ENCODE results near the gene FAM184A. TPM values are rescaled to one million over a fixed set of nuclear protein-coding genes. Genes with fewer than 3 reads are reported as not detected.

FAM184A gene
- polyA plus RNA-seq, 2 of the 4 experiments (the other 2 are of a cell fraction): 0.06 TPM; not detected in 1

GRCh38 chr6:119037264-119037663 lies 41.2 kb downstream of the FAM184A start:
- ATAC-seq (no peak), FAIRE-seq (no peak), DNase-seq (ENCODE audit: low read depth in 1 of 2, low spot score in 1 of 2) (no peak)
- ChIA-PET POLR2A (no interaction called here), CTCF (no interaction called here)
- Histone ChIP-seq H3K27ac (no peak overlapping the region), H3K4me2 (no peak overlapping the region), H3K9me3 (no peaks in the 10 kb centered on the region), H3K4me1 (no peaks in the 10 kb centered on the region), H3K4me3 (no peak overlapping the region)
- TF ChIP-seq GATA3 (IDR thresholded peaks at IDR 0.05; ENCODE audit: borderline replicate concordance): no peak
- TF ChIP-seq NFE2L2 (conservative IDR thresholded peaks at IDR 0.05; ENCODE audit: low read length): no peak

- no peak overlapping the region for H3K27ac ChIP-seq
- H3K9me3 ChIP-seq: no peaks in the 10 kb centered on the region
- H3K4me3 ChIP-seq: no peak overlapping the region
- TF ChIP-seq CTCF (IDR thresholded peaks at IDR 0.05): no peak
- TF ChIP-seq, protein P1, sequence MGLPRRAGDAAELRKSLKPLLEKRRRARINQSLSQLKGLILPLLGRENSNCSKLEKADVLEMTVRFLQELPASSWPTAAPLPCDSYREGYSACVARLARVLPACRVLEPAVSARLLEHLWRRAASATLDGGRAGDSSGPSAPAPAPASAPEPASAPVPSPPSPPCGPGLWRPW (IDR thresholded peaks at IDR 0.05): no peak
- ChIA-PET POLR2A (no interaction called here), CTCF (no interaction called here)
- H3K4me2 ChIP-seq: no peak overlapping the region
- FAIRE-seq: no peak
- no peak for ATAC-seq
- WGBS (ENCODE audit: missing lambda C conversion rate): 14% methylated on average over 5 of the region's 5 CpGs
- DNase-seq (ENCODE audit: low read depth in 1 of 2, low spot score in 1 of 2): no peak
- H3K4me1 ChIP-seq: no peaks in the 10 kb centered on the region
Observed at GRCh38 chr6:119036081-119036480, 42.4 kb downstream of the FAM184A start.

GRCh38 chr6:119035459-119035858 lies 43.0 kb downstream of the FAM184A start:
- DNase-seq (ENCODE audit: low read depth in 1 of 2, low spot score in 1 of 2): no peak
- no peak overlapping the region for H3K27ac ChIP-seq
- no peak for FAIRE-seq
- H3K4me3 ChIP-seq: no peak overlapping the region
- H3K4me1 ChIP-seq: no peaks in the 10 kb centered on the region
- TF ChIP-seq, protein P2, sequence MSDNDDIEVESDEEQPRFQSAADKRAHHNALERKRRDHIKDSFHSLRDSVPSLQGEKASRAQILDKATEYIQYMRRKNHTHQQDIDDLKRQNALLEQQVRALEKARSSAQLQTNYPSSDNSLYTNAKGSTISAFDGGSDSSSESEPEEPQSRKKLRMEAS (IDR thresholded peaks at IDR 0.05): no peak
- TF ChIP-seq HDAC2 (IDR thresholded peaks at IDR 0.05) (no peak), ZSCAN20 (CRISPR knock-in tag; IDR thresholded peaks at IDR 0.05) (no peak), ZNF302 (CRISPR knock-in tag; IDR thresholded peaks at IDR 0.05) (no peak), RAD21 (conservative IDR thresholded peaks at IDR 0.05 in 1 of 2, IDR thresholded peaks at IDR 0.05 in 1 of 2) (no peak)
- TF ChIP-seq, protein P3, sequence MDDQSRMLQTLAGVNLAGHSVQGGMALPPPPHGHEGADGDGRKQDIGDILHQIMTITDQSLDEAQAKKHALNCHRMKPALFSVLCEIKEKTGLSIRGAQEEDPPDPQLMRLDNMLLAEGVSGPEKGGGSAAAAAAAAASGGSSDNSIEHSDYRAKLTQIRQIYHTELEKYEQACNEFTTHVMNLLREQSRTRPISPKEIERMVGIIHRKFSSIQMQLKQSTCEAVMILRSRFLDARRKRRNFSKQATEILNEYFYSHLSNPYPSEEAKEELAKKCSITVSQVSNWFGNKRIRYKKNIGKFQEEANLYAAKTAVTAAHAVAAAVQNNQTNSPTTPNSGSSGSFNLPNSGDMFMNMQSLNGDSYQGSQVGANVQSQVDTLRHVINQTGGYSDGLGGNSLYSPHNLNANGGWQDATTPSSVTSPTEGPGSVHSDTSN (IDR thresholded peaks at IDR 0.05): no peak
- 47% methylated on average over 6 of the region's 6 CpGs for WGBS (ENCODE audit: missing lambda C conversion rate)
- ChIA-PET CTCF (no interaction called here), POLR2A (no interaction called here)
- ATAC-seq: no peak
- H3K9me3 ChIP-seq: no peaks in the 10 kb centered on the region
- no peak overlapping the region for H3K4me2 ChIP-seq

GRCh38 chr6:119034827-119035458 lies 43.5 kb downstream of the FAM184A start:
- Histone ChIP-seq H3K4me1 (no peaks in the 10 kb centered on the region), H3K4me3 (no peak overlapping the region), H3K9me3 (no peaks in the 10 kb centered on the region), H3K4me2 (no peak overlapping the region), H3K27ac (no peak overlapping the region)
- TF ChIP-seq EHF (CRISPR knock-in tag; IDR thresholded peaks at IDR 0.05) (no peak), NFE2L2 (conservative IDR thresholded peaks at IDR 0.05; ENCODE audit: low read length) (no peak), SREBF2 (IDR thresholded peaks at IDR 0.05) (no peak), PHF8 (IDR thresholded peaks at IDR 0.05; ENCODE audit: borderline replicate concordance, low read depth) (no peak)
- TF ChIP-seq, protein P1 (IDR thresholded peaks at IDR 0.05): no peak
- DNase-seq (ENCODE audit: low read depth in 1 of 2, low spot score in 1 of 2) (no peak), FAIRE-seq (no peak), ATAC-seq (no peak)
- ChIA-PET CTCF (no interaction called here), POLR2A (no interaction called here)
- WGBS (ENCODE audit: missing lambda C conversion rate): 24% methylated on average over 6 of the region's 6 CpGs

Measured in A549 (cell line).